B cell (primary cell): ENCODE results near the gene CNTNAP2. TPM values are rescaled to one million over a fixed set of nuclear protein-coding genes. Genes with fewer than 3 reads are reported as not detected.

Source experiments
- ATAC-seq: fragments of 200-7000 bp; cut with Tn5 transposase; one replicate; pipeline ENCODE4 v1.10.0; 2021; ENCODE audit warnings: low read depth, mild to moderate bottlenecking, moderate number of reproducible peaks, moderate library complexity
- CTCF ChIA-PET: fragments of 350-600 bp; sonication (Branson Sonifier 250); formaldehyde crosslinking; loops from one replicate; lab custom pipeline; 2021; ENCODE audit warnings: antibody characterized with exemption, inconsistent platforms; lab: Charles Lee
- POLR2A ChIA-PET: fragments of 350-600 bp; sonication (Branson Sonifier 250); formaldehyde crosslinking; loops from one replicate; lab custom pipeline; 2021; ENCODE audit warnings: antibody characterized with exemption; lab: Charles Lee
- DNase-seq: peaks from one replicate; pipeline ENCODE4 v3.0.0; 2013
- H2AFZ ChIP-seq: 2 replicates; pipeline ENCODE4 v1.6.1; 2012; ENCODE audit warnings: mild to moderate bottlenecking, low read depth, low read length; ENCODE audit not compliant: insufficient read depth, poor library complexity, severe bottlenecking
- H3K27ac ChIP-seq, 2 donors: 1 replicate in 1 of 2; 2 replicates in 1 of 2; pipeline ENCODE4 v1.5.1; 2012 to 2013; ENCODE audit warnings: low read length in 2 of 2, mild to moderate bottlenecking in 2 of 2, moderate library complexity in 1 of 2
- H3K27me3 ChIP-seq, 4 experiments: fragments of 200-600 bp in 1 of 4; sonication (generic) in 1 of 4; replicated peaks in 1 of 4; 1 replicate in 2 of 4; 2 replicates in 2 of 4; pipeline versions ENCODE4 v1.6.1 to v1.7.0; 2013 to 2016; ENCODE audit warnings: low read length in 3 of 4, mild to moderate bottlenecking in 2 of 4, mixed read lengths in 1 of 4, moderate library complexity in 1 of 4; ENCODE audit not compliant: insufficient read depth in 4 of 4, control insufficient read depth in 3 of 4; ENCODE audit errors: control extremely low read depth in 1 of 4
- H3K36me3 ChIP-seq, 2 experiments: replicated peaks in 1 of 2; 1 replicate in 1 of 2; 2 replicates in 1 of 2; pipeline versions ENCODE4 v1.6.1 to v1.7.1; 2013; ENCODE audit warnings: low read length in 1 of 2; ENCODE audit not compliant: insufficient read depth in 2 of 2, control insufficient read depth in 1 of 2; ENCODE audit errors: control extremely low read depth in 1 of 2, extremely low read depth in 1 of 2
- H3K4me1 ChIP-seq, 2 donors: fragments of 200-600 bp in 1 of 2; sonication (generic) in 1 of 2; 1 replicate in 1 of 2; 2 replicates in 1 of 2; pipeline versions ENCODE4 v1.5.1 to v1.6.1; 2013 to 2017; ENCODE audit warnings: low read length in 2 of 2; ENCODE audit not compliant: control insufficient read depth in 2 of 2, insufficient read depth in 2 of 2
- H3K4me2 ChIP-seq: replicated peaks from 2 replicates; pipeline ENCODE3; 2012; ENCODE audit warnings: mild to moderate bottlenecking, low read depth, low read length; ENCODE audit not compliant: poor library complexity, severe bottlenecking
- H3K4me3 ChIP-seq, 5 experiments: fragments of 200-600 bp in 1 of 5; sonication (generic) in 1 of 5; 1 replicate in 3 of 5; 2 replicates in 2 of 5; pipeline versions ENCODE4 v1.5.1 to v1.7.0; 2011 to 2016; ENCODE audit warnings: low read length in 4 of 5, mild to moderate bottlenecking in 4 of 5, low read depth in 2 of 5, control low read depth in 1 of 5, moderate library complexity in 1 of 5; ENCODE audit not compliant: insufficient read depth in 1 of 5; ENCODE audit errors: control extremely low read depth in 1 of 5, extremely low read depth in 1 of 5
- H3K79me2 ChIP-seq: fragments of 200-600 bp; sonication (generic); one replicate; pipeline ENCODE4 v1.6.0; 2016; ENCODE audit warnings: low read length; ENCODE audit not compliant: control insufficient read depth, insufficient read depth
- H3K9ac ChIP-seq: fragments of 200-600 bp; sonication (generic); 2 replicates; pipeline ENCODE4 v1.6.1; 2017; ENCODE audit warnings: mild to moderate bottlenecking, low read length, moderate library complexity
- H3K9me3 ChIP-seq, 3 donors: one replicate each; pipeline versions ENCODE4 v1.6.1 to v1.7.1; 2013; ENCODE audit warnings: low read length in 2 of 3; ENCODE audit not compliant: control insufficient read depth in 2 of 3, insufficient read depth in 1 of 3; ENCODE audit errors: control extremely low read depth in 1 of 3
- H4K20me1 ChIP-seq: 2 replicates; pipeline ENCODE4 v1.6.0; 2012; ENCODE audit warnings: mild to moderate bottlenecking, low read length; ENCODE audit not compliant: insufficient read depth, control insufficient read depth, poor library complexity, severe bottlenecking
- H3K27ac Mint-ChIP-seq: one replicate; pipeline ENCODE4 v1.8.0; 2021; ENCODE audit warnings: mixed read lengths
- H3K27me3 Mint-ChIP-seq: one replicate; pipeline ENCODE4 v1.8.0; 2021; ENCODE audit warnings: mixed read lengths
- H3K4me1 Mint-ChIP-seq: one replicate; pipeline ENCODE4 v1.8.0; 2021; ENCODE audit warnings: mixed read lengths
- H3K4me3 Mint-ChIP-seq: one replicate; pipeline ENCODE4 v1.8.0; 2021; ENCODE audit warnings: mixed read lengths
- H3K9me3 Mint-ChIP-seq: one replicate; pipeline ENCODE4 v1.8.0; 2022; ENCODE audit warnings: mixed read lengths; ENCODE audit not compliant: insufficient read depth
- CTCF ChIP-seq: fragments of 200-600 bp; IDR thresholded peaks from one replicate; pipeline ENCODE4 v1.8.0; 2022; ENCODE audit warnings: antibody characterized with exemption, mild to moderate bottlenecking
- EZH2 ChIP-seq: IDR thresholded peaks from 2 replicates; pipeline ENCODE4 v1.6.1; 2012; ENCODE audit warnings: borderline replicate concordance, low read depth, mild to moderate bottlenecking, moderate library complexity, low read length; ENCODE audit not compliant: insufficient read depth, poor library complexity, severe bottlenecking
- WGBS: methylation state at CpG from one replicate; pipeline ENCODE4 v1.1.5; 2013; ENCODE audit warnings: missing lambda C conversion rate; ENCODE audit not compliant: insufficient coverage; 5-methylcytosine and 5-hydroxymethylcytosine counted together
- intact Hi-C: fragments of 100-400 bp; cut with micrococcal nuclease; formaldehyde crosslinking; loops from one replicate; pipeline ENCODE4 v1.10.0; 2022
- polyA plus RNA-seq: library from polyadenylated mRNA; depleted of rRNA; stranded (reverse); fragments of >200 nt; gene quantifications from 2 replicates; pipeline ENCODE4 v1.2.3, GENCODE V29; 2012
- total RNA-seq, 2 donors: library from RNA; stranded (reverse); fragments of 120-200 nt in 1 of 2; gene quantifications; 1 replicate in 1 of 2; 2 replicates in 1 of 2; pipeline versions ENCODE4 v1.2.3 to v1.2.4, GENCODE V29; 2013 to 2022

Gene CNTNAP2
- total and polyA plus RNA-seq, 2 donors (not counting 1 experiment from before 2014, with no cell fraction given), result 7.4 to 16.6 TPM

GRCh38 chr7:147584771-147585193, 1468.2 kb downstream of the CNTNAP2 start:
- Mint-ChIP-seq H3K27me3 (no peaks in the 10 kb centered on the region), H3K9me3 (peaks cover 2% of the 10 kb centered on the region), H3K4me1 (no peaks in the 10 kb centered on the region), H3K27ac (no peak overlapping the region), H3K4me3 (no peak overlapping the region)
- no peaks in the 10 kb centered on the region for H3K79me2 ChIP-seq
- no peaks in the 10 kb centered on the region for H4K20me1 ChIP-seq
- 97% methylated on average over 3 of the region's 5 CpGs for WGBS
- DNase-seq (no peak), ATAC-seq (no peak)
- no peaks in the 10 kb centered on the region for H3K27me3 ChIP-seq
- CTCF ChIA-PET, result no interaction called here
- no peak overlapping the region for H2AFZ ChIP-seq
- POLR2A ChIA-PET, result no interaction called here
- no peak for TF ChIP-seq CTCF
- no peak for TF ChIP-seq EZH2
- no peak overlapping the region for H3K4me2 ChIP-seq
- no peaks in the 10 kb centered on the region for H3K36me3 ChIP-seq
- H3K27ac ChIP-seq, result no peak overlapping the region
- intact Hi-C loops, result no loop called here
- H3K4me1 ChIP-seq, result no peaks in the 10 kb centered on the region
- H3K9ac ChIP-seq, result no peak overlapping the region
- no peak overlapping the region for H3K4me3 ChIP-seq
- H3K9me3 ChIP-seq, result peaks cover 0 to 3% (median 0%) of the 10 kb centered on the region in 3 donors

GRCh38 chr7:147586110-147586509, 1469.5 kb downstream of the CNTNAP2 start:
- TF ChIP-seq EZH2, result no peak
- no peak for TF ChIP-seq CTCF
- H3K27me3 Mint-ChIP-seq, result no peaks in the 10 kb centered on the region
- ChIA-PET POLR2A (no interaction called here), CTCF (no interaction called here)
- H3K27me3 ChIP-seq, result no peaks in the 10 kb centered on the region
- ATAC-seq (no peak), DNase-seq (no peak)
- no peaks in the 10 kb centered on the region for H3K9me3 ChIP-seq
- no peak overlapping the region for H3K27ac ChIP-seq
- H3K4me2 ChIP-seq, result no peak overlapping the region
- no peaks in the 10 kb centered on the region for H3K36me3 ChIP-seq
- WGBS, result 20% methylated on average over 1 of the region's 1 CpG
- H2AFZ ChIP-seq, result no peak overlapping the region
- no peaks in the 10 kb centered on the region for H4K20me1 ChIP-seq
- intact Hi-C loops, result no loop called here
- no peak overlapping the region for H3K4me3 Mint-ChIP-seq
- no peak overlapping the region for H3K4me3 ChIP-seq
- H3K4me1 ChIP-seq, result no peaks in the 10 kb centered on the region
- H3K9me3 Mint-ChIP-seq, result peaks cover 2% of the 10 kb centered on the region
- H3K4me1 Mint-ChIP-seq, result no peaks in the 10 kb centered on the region
- H3K79me2 ChIP-seq, result no peaks in the 10 kb centered on the region
- no peak overlapping the region for H3K9ac ChIP-seq
- no peak overlapping the region for H3K27ac Mint-ChIP-seq
